ENCODE data around the gene DSCAM.

Gene DSCAM

GRCh38 chr21:40839521-40839920 lies 7.4 kb downstream of the DSCAM start:
- no peak for DNase-seq (ENCODE audit: extremely low read depth, low read depth)
- no peak overlapping the region for H3K4me3 ChIP-seq (replicated peaks; ENCODE audit: low read depth, low read length)
- TF ChIP-seq, protein P1, sequence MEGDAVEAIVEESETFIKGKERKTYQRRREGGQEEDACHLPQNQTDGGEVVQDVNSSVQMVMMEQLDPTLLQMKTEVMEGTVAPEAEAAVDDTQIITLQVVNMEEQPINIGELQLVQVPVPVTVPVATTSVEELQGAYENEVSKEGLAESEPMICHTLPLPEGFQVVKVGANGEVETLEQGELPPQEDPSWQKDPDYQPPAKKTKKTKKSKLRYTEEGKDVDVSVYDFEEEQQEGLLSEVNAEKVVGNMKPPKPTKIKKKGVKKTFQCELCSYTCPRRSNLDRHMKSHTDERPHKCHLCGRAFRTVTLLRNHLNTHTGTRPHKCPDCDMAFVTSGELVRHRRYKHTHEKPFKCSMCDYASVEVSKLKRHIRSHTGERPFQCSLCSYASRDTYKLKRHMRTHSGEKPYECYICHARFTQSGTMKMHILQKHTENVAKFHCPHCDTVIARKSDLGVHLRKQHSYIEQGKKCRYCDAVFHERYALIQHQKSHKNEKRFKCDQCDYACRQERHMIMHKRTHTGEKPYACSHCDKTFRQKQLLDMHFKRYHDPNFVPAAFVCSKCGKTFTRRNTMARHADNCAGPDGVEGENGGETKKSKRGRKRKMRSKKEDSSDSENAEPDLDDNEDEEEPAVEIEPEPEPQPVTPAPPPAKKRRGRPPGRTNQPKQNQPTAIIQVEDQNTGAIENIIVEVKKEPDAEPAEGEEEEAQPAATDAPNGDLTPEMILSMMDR (IDR thresholded peaks at IDR 0.05; ENCODE audit: low read depth, low read length, missing control alignments) = no peak

DNA sequence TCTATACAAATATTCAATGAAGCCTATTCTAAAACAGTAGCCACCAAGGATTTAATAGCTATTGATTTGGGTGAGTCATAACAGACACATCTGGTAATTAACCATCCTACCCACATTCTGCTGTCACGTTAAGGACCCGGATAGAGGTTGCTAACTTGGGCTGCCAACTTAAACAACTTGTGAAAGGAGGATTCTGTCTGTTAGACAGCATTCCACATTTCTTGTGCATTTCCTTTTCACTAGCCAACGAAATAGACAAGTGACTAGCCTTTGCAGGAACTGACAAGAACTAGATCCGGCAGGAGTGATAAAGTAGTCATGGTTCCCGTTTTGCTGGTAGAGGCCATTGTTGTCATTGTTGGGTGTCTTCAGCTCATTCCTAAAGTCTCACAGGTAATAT lies 9.5 kb downstream of the DSCAM start:
- no peak for DNase-seq (ENCODE audit: extremely low read depth, low read depth)
- no peak overlapping the region for H3K4me3 ChIP-seq (replicated peaks; ENCODE audit: low read depth, low read length)
- TF ChIP-seq, protein P1 (IDR thresholded peaks at IDR 0.05; ENCODE audit: low read depth, low read length, missing control alignments) = no peak

DNA sequence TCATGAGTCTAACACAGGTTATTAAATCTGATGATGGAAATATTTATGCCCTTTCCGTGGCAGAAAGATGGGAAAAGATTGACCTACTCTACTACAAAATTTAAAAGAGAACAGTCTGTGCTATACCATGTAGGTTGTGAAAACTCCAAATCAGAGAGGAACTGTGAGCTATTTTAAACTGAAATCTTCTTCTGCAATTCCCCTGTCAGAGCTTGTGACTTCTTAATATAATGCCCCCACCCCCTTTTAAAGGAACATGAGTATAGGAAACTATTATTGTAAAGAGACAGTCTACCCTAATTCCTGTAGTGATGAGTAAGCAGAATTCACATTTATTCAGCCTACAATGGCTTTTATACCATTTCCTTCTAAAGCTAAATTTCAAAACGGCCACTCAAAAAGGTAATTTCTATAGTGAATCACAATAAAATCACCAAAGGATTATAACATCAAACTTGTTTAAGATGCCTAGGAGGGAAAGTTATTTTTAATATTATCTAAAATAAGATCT lies 11.7 kb downstream of the DSCAM start:
- no peak for DNase-seq (ENCODE audit: extremely low read depth, low read depth)
- H3K4me3 ChIP-seq (replicated peaks; ENCODE audit: low read depth, low read length) = no peak overlapping the region
- TF ChIP-seq, protein P1 (IDR thresholded peaks at IDR 0.05; ENCODE audit: low read depth, low read length, missing control alignments) = no peak

DNA sequence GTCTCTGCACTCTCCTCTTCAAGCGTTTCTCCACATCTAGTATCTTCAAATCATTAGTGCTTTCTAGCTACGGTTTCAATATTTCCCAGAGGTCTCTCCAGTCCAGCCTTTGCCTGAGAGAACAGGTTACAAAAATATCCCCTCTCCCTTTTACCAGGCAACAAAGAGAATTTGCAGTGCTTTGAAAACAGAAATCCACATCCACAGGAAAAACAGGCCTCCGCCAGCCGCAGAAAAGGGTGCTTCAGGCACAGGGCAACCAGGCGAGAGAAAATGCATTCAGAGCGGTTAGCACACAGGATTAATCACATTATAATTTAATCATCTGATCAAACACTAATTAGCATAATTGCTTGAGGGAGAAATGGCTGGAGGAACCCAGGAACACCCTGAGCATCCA lies 13.8 kb downstream of the DSCAM start:
- no peak for DNase-seq (ENCODE audit: extremely low read depth, low read depth)
- H3K4me3 ChIP-seq (replicated peaks; ENCODE audit: low read depth, low read length) = no peak overlapping the region
- TF ChIP-seq, protein P1 (IDR thresholded peaks at IDR 0.05; ENCODE audit: low read depth, low read length, missing control alignments) = no peak

DNA sequence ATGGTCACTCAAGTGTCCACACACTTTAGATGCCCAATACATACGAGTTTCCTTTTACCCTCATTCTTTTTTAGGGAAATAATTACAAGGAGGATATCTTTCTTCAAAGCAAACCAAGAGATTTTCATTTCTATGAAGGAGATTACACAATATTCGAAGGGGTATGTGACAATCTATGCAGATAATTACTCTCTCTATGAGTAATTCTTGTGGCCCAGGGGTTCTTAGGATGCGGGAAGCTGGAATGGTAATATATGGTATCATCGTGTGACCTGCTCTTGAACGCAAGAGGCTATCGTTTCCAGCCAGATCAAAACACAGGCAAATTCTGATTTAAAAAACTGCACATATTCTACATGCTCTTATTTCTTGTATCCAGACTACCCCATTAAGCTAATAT lies 14.6 kb downstream of the DSCAM start:
- TF ChIP-seq, protein P1 (IDR thresholded peaks at IDR 0.05; ENCODE audit: low read depth, low read length, missing control alignments) = no peak
- DNase-seq (ENCODE audit: extremely low read depth, low read depth) = no peak
- H3K4me3 ChIP-seq (replicated peaks; ENCODE audit: low read depth, low read length) = no peak overlapping the region

GRCh38 chr21:40830836-40831235 lies 16.1 kb downstream of the DSCAM start:
- no peak for DNase-seq (ENCODE audit: extremely low read depth, low read depth)
- H3K4me3 ChIP-seq (replicated peaks; ENCODE audit: low read depth, low read length) = no peak overlapping the region
- TF ChIP-seq, protein P1 (IDR thresholded peaks at IDR 0.05; ENCODE audit: low read depth, low read length, missing control alignments) = no peak

- TF ChIP-seq, protein P1 (IDR thresholded peaks at IDR 0.05; ENCODE audit: low read depth, low read length, missing control alignments) = no peak
- no peak for DNase-seq (ENCODE audit: extremely low read depth, low read depth)
- H3K4me3 ChIP-seq (replicated peaks; ENCODE audit: low read depth, low read length) = no peak overlapping the region
Observed at GRCh38 chr21:40829791-40830190, 17.2 kb downstream of the DSCAM start.
